A549 (cell line): ENCODE results near the gene BBX.
"Not testable (repeated sequence)": the region's sequence is repeated elsewhere in the genome, so short reads cannot be mapped to it uniquely, and the experiment has no call there.

Experiments used
- CTCF ChIP-seq: fragments of >200 bp; sonication (Bioruptor Twin); formaldehyde crosslinking; IDR thresholded peaks from 3 replicates; pipeline ENCODE4 v1.5.1; 2016
- HOXA7 ChIP-seq: fragments of 250-450 bp; sonication (Bioruptor Pico); IDR thresholded peaks from 2 replicates; pipeline ENCODE4 v1.5.0; 2020; ENCODE audit warnings: mild to moderate bottlenecking, moderate library complexity
- MAZ ChIP-seq: fragments of 150-350 bp; IDR thresholded peaks from 2 replicates; pipeline ENCODE4 v1.6.1; 2014; ENCODE audit warnings: antibody characterized with exemption, low read depth, low read length, borderline replicate concordance
- POLR2A ChIP-seq: IDR thresholded peaks from 2 replicates; pipeline ENCODE4 v1.6.1; 2012; ENCODE audit warnings: mild to moderate bottlenecking, low read length
- SMC3 ChIP-seq: fragments of >200 bp; sonication (Bioruptor Twin); formaldehyde crosslinking; IDR thresholded peaks from 3 replicates; pipeline ENCODE4 v1.6.1; 2018; ENCODE audit warnings: inconsistent platforms
- SREBF2 ChIP-seq: fragments of 450-650 bp; IDR thresholded peaks from 2 replicates; pipeline ENCODE4 v1.6.1; 2014; ENCODE audit warnings: mild to moderate bottlenecking, moderate library complexity
- TP53 ChIP-seq: fragments of 250-450 bp; sonication (Bioruptor Pico); IDR thresholded peaks from 2 replicates; pipeline ENCODE4 v1.5.0; 2021; ENCODE audit warnings: mild to moderate bottlenecking, moderate library complexity

- TF ChIP-seq HOXA7 (CRISPR knock-in tag); SREBF2; POLR2A; CTCF; TP53 (CRISPR knock-in tag); MAZ; SMC3: not testable (repeated sequence)
These were observed 42.5 kb downstream of the BBX start for GRCh38 chr3:107565244-107565643.
